Stomach (tissue), 9 donors: ENCODE data around the gene GTF3C4. TPM values are rescaled to one million over a fixed set of nuclear protein-coding genes. Genes with fewer than 3 reads are reported as not detected.

Source experiments
- DNase-seq, 2 donors: peaks; one replicate each; pipeline versions ENCODE4 v3.0.0 to v3.0.0-alpha.2; 2013 to 2019
- H3K27ac ChIP-seq, 5 donors: fragments of 200-600 bp in 4 of 5; sonication (generic) in 4 of 5; one replicate each; pipeline ENCODE4 v1.5.1; 2013 to 2019; ENCODE audit warnings: mild to moderate bottlenecking in 1 of 5, moderate library complexity in 1 of 5
- H3K27me3 ChIP-seq, 3 donors: fragments of 200-600 bp; sonication (generic); one replicate each; pipeline ENCODE4 v1.5.1; 2017 to 2019; ENCODE audit warnings: mixed run types in 1 of 3
- H3K36me3 ChIP-seq, 4 donors: fragments of 200-600 bp; sonication (generic); 1 replicate in 3 of 4; 2 replicates in 1 of 4; pipeline ENCODE4 v1.5.1; 2016 to 2019
- H3K4me1 ChIP-seq, 4 donors: fragments of 200-600 bp; sonication (generic); one replicate each; pipeline ENCODE4 v1.5.1; 2016 to 2019
- H3K4me3 ChIP-seq, 4 donors: fragments of 200-600 bp; sonication (generic) in 3 of 4; one replicate each; pipeline ENCODE4 v1.5.1; 2016 to 2019; ENCODE audit warnings: mild to moderate bottlenecking in 1 of 4
- H3K9me3 ChIP-seq, 4 donors: fragments of 200-600 bp; sonication (generic); one replicate each; pipeline ENCODE4 v1.5.1; 2016 to 2019
- CTCF ChIP-seq, 7 experiments: fragments of 450-650 bp in 4 of 7; fragments of 200-600 bp in 3 of 7; sonication (generic) in 3 of 7; IDR thresholded peaks; one replicate each; pipeline ENCODE4 v1.5.1; 2016 to 2019; ENCODE audit warnings: antibody characterized with exemption in 7 of 7, control low read depth in 2 of 7, mild to moderate bottlenecking in 1 of 7
- EP300 ChIP-seq: sonication (generic); formaldehyde crosslinking; IDR thresholded peaks from one replicate; pipeline ENCODE4 v1.6.1; 2017; ENCODE audit warnings: antibody characterized with exemption
- POLR2A ChIP-seq, 4 donors: fragments of 450-650 bp; IDR thresholded peaks; one replicate each; pipeline ENCODE4 v1.6.1; 2016; ENCODE audit warnings: antibody characterized with exemption in 4 of 4, control low read depth in 2 of 4, mild to moderate bottlenecking in 1 of 4, moderate library complexity in 1 of 4
- POLR2AphosphoS5 ChIP-seq, 3 donors: sonication (generic); formaldehyde crosslinking; IDR thresholded peaks; one replicate each; pipeline ENCODE4 v1.6.1; 2016; ENCODE audit warnings: antibody characterized with exemption in 3 of 3
- WGBS, 5 donors: extraction: QIAGEN DNeasy Blood & Tissue Kit in 3 of 5; methylation state at CpG; one replicate each; pipeline versions ENCODE4 v1.1.5 to v1.1.7; 2013 to 2018; 5-methylcytosine and 5-hydroxymethylcytosine counted together
- intact Hi-C: fragments of 100-400 bp; cut with DNase I; formaldehyde crosslinking; loops from one replicate; pipeline ENCODE4 v1.15.1; 2023; ENCODE audit warnings: low total_unique reads
- polyA plus RNA-seq, 3 donors: library from polyadenylated mRNA; stranded (reverse); fragments of 200-250 nt; gene quantifications; one replicate each; pipeline ENCODE4 v1.2.3, GENCODE V29; 2013
- total RNA-seq, 5 donors: library from RNA; depleted of rRNA; stranded (reverse); fragments of >200 nt; gene quantifications; one replicate each; pipeline versions ENCODE4 v1.1.0 to v1.2.3, GENCODE V29; 2014 to 2016
- donor health status: healthy with polysubstance abuse.
- donor health status: Bipolar disorder and iron deficiency.
- donor health status: healthy.

Gene GTF3C4
- total and polyA plus RNA-seq, 8 donors, result 2.6 to 68.8 (median 11.4) TPM

- Histone ChIP-seq H3K27ac (no peak overlapping the region), H3K36me3 (no peaks in the 10 kb centered on the region), H3K9me3 (no peaks in the 10 kb centered on the region), H3K27me3 (peaks cover 0 to 19% (median 0%) of the 10 kb centered on the region in 3 donors), H3K4me1 (peaks cover 0 to 3% (median 0%) of the 10 kb centered on the region in 4 donors), H3K4me3 (no peak overlapping the region)
- WGBS, 5 donors, result 49 to 66% (median 61%) methylated on average over 17 of the region's 17 CpGs
- TF ChIP-seq POLR2AphosphoS5 (IDR thresholded peaks at IDR 0.05) (no peak), POLR2A (IDR thresholded peaks at IDR 0.05) (no peak), EP300 (no peak), CTCF (IDR thresholded peaks at IDR 0.05) (no peak)
- intact Hi-C loops, result no loop called here
- DNase-seq, result peak in 1 of 2 donors; percentile 23
Observed at GRCh38 chr9:132732326-132733259, 62.3 kb downstream of the GTF3C4 start.

GRCh38 chr9:132733260-132733815 lies 63.1 kb downstream of the GTF3C4 start:
- Histone ChIP-seq H3K4me1 (peaks cover 0 to 3% (median 0%) of the 10 kb centered on the region in 4 donors), H3K27me3 (peaks cover 0 to 19% (median 0%) of the 10 kb centered on the region in 3 donors), H3K4me3 (no peak overlapping the region), H3K36me3 (no peaks in the 10 kb centered on the region), H3K9me3 (no peaks in the 10 kb centered on the region), H3K27ac (no peak overlapping the region)
- intact Hi-C loops, result no loop called here
- TF ChIP-seq CTCF (IDR thresholded peaks at IDR 0.05) (no peak), EP300 (no peak), POLR2AphosphoS5 (IDR thresholded peaks at IDR 0.05) (no peak), POLR2A (IDR thresholded peaks at IDR 0.05) (no peak)
- 47 to 64% (median 58%) methylated on average over 22 of the region's 22 CpGs for WGBS, 5 donors
- no peak for DNase-seq

DNA sequence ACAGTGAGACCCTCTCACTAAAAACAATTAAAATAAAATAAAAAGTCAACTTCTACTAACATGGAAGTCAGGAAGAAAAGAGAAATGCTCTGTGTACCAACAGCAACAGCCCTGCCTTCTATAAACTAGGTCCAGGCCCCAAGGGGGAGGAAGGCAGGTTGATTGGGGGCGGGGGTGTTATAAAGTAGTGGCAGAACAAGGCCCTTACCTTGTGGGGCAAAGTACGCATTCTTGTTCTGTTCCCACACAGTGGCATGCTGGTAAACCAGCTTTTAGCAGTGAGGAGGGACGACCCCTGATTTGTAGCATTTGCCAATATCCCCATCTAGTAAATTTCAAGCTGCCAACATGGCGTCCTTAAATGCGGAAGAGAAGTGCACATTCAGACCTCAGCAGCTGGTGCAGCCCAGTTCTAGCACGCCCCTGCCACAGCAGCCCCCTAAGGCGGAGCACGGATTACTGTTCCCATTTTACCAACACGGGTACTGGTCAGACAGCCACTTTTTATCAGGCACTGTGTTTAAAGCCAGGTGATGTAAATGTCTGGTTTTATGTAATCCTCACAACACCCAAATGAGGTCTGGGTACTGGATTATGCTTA lies 69.5 kb downstream of the GTF3C4 start:
- DNase-seq, result no peak
- Histone ChIP-seq H3K4me3 (no peak overlapping the region), H3K27ac (no peak overlapping the region), H3K9me3 (no peaks in the 10 kb centered on the region), H3K4me1 (peaks cover 0 to 3% (median 0%) of the 10 kb centered on the region in 4 donors), H3K36me3 (no peaks in the 10 kb centered on the region), H3K27me3 (peaks cover 0 to 50% (median 26%) of the 10 kb centered on the region in 3 donors)
- intact Hi-C loops, result no loop called here
- 84 to 93% (median 88%) methylated on average over 9 of the region's 9 CpGs for WGBS, 5 donors
- no peak for TF ChIP-seq CTCF (IDR thresholded peaks at IDR 0.05)
- no peak for TF ChIP-seq EP300
- TF ChIP-seq POLR2A (IDR thresholded peaks at IDR 0.05), result no peak
- TF ChIP-seq POLR2AphosphoS5 (IDR thresholded peaks at IDR 0.05), result no peak

DNA sequence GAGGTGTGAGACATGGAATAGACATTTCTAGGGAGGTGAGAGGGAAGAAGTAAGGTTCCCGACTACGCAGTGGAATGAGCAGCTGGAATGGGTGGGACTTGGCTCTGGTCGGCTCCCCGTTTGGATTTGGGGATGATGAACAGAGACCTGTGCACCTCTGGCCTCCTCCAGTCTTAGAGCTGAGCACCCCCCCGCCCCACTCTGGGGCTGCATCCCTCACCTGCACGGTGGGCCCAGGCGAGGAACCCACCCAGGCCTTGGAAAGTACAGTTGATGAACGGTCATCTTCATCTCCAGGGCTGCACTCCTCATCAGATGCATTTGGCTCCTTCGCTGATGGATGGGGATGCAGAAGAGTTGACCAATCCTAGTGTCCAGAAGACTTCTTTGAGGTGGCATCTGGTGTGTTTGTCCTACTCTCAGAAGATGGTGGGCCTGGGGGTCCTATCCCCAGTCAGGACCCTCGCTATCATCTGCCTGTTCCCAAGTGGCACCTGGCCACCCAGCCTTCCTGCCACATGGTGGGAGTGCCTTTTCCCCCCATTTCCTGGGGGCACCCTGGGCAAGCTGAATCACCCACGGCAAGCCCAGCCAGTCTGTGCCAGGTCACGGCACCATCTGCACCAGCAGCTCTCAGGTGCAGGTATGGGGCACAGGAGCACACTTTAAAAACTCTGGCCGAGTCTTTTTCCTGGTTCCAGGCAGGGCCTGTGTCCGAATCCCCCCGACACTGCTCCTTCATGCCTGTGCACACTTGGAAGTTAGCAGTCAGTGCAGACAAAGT lies 70.5 kb downstream of the GTF3C4 start:
- no peak for DNase-seq
- Histone ChIP-seq H3K27me3 (peaks cover 0 to 57% (median 35%) of the 10 kb centered on the region in 3 donors), H3K9me3 (no peaks in the 10 kb centered on the region), H3K4me1 (peaks cover 0 to 9% (median 0%) of the 10 kb centered on the region in 4 donors), H3K4me3 (no peak overlapping the region), H3K36me3 (no peaks in the 10 kb centered on the region), H3K27ac (no peak overlapping the region)
- intact Hi-C loops, result no loop called here
- TF ChIP-seq POLR2A (IDR thresholded peaks at IDR 0.05) (no peak), EP300 (no peak), POLR2AphosphoS5 (IDR thresholded peaks at IDR 0.05) (no peak), CTCF (IDR thresholded peaks at IDR 0.05) (no peak)
- 87 to 92% (median 90%) methylated on average over 13 to 15 of the region's 15 CpGs for WGBS, 5 donors
